C4-2B (cell line): ENCODE results near the gene CALHM6.

ENCODE experiments used
- ZFX ChIP-seq: fragments of 450-650 bp; IDR thresholded peaks from 2 replicates; pipeline ENCODE4 v1.6.1; 2017
- TF ChIP-seq, protein P1 (sequence below): fragments of 450-650 bp; conservative IDR thresholded peaks from 2 replicates; pipeline ENCODE4 v1.5.1; 2017; ENCODE audit warnings: mild to moderate bottlenecking

- TF ChIP-seq, protein P1, sequence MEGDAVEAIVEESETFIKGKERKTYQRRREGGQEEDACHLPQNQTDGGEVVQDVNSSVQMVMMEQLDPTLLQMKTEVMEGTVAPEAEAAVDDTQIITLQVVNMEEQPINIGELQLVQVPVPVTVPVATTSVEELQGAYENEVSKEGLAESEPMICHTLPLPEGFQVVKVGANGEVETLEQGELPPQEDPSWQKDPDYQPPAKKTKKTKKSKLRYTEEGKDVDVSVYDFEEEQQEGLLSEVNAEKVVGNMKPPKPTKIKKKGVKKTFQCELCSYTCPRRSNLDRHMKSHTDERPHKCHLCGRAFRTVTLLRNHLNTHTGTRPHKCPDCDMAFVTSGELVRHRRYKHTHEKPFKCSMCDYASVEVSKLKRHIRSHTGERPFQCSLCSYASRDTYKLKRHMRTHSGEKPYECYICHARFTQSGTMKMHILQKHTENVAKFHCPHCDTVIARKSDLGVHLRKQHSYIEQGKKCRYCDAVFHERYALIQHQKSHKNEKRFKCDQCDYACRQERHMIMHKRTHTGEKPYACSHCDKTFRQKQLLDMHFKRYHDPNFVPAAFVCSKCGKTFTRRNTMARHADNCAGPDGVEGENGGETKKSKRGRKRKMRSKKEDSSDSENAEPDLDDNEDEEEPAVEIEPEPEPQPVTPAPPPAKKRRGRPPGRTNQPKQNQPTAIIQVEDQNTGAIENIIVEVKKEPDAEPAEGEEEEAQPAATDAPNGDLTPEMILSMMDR, result no peak
- TF ChIP-seq ZFX, result no peak
Observed at GRCh38 chr6:116468293-116468692, 7.1 kb downstream of the CALHM6 start.
